GM19372 (cell line): ENCODE data around the gene CRIP1.

ENCODE experiments used
- ATAC-seq: cut with Tn5 transposase; IDR thresholded peaks from one replicate; pipeline ENCODE4 v1.9.1; 2021; ENCODE audit warnings: mild to moderate bottlenecking, low read depth, moderate library complexity; ENCODE audit not compliant: unreplicated experiment

Gene CRIP1

GRCh38 chr14:105529569-105530284 lies 43.0 kb downstream of the CRIP1 start:
- ATAC-seq, result no peak

DNA sequence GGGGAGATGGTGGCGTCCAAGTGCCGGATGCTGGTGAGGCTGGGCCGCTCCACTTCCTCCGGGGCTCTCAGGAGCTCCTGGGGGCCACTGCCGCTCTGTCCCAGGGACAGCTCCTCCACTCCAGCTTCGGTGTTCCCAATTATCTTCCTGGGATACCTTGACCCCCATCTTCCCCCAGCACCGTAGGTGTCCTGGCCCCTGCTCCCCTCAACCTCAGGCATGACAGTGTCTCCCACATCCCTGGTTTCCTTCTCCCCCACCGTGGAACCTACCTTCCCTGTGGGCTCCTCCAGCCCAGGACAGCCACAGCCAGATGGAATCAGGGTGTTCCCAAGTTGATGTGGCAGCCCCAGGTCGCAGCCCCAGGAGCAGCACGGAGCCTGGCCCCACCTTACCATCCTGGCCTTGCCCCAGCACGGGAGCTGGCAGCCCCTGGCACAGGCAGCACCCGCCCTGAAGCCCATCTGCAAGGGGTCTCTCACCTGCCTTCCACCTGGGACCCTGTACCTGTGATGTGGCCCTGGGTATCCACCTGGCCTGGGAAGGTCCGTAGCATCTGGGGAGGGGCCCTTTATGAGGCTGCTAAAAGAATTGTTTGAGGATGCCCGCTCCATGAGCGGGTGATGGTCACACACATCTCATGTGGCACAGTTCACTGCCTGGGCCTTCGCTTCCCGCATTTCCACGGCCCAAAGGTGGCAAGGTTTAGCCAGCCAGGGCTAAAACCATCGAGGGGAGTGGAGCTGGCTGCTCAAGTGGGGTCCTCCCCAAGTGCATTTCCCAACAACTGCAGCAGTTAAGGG lies 43.8 kb downstream of the CRIP1 start:
- ATAC-seq, result no peak

DNA sequence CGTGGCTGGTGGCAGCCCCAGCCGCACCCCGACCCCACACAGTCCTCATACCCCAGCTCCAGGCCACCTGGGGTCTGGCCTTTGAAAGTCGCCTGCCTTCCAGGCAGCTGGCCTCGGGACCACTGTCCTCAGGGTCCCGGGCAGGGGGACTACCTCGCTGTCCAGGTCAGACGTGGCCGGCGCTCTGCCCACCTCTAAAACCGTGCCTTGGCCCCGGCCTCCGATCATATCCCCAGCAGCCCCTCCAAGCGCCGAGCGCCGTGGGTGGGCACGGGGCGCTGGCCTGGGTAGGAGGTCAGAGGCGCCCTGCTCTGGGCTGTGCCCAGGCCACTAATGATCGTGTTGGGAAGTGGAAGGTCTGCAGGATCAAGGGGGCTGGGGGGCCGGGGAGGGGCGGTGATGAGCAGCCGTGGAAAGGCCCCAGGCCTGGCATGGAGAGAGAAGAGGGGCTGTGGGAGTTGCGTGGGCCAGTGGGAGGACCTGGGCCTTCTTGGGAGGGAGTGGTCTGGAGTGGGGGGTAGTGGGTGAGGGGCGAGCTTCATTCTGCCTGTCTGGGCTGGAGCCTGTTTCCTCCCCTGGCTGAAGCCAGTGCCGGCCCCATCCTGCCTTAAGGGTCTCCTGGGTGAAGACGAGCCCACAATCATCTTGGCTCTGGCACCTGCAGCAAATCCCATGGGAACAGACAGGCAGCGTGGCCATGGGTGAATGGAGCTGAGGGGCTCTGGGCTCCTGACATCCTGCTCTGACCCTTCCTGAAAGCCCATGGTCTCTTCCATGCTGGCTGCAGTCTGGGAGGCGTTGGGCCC lies 44.6 kb downstream of the CRIP1 start:
- no peak for ATAC-seq

GRCh38 chr14:105531894-105532623 lies 45.4 kb downstream of the CRIP1 start:
- no peak for ATAC-seq

DNA sequence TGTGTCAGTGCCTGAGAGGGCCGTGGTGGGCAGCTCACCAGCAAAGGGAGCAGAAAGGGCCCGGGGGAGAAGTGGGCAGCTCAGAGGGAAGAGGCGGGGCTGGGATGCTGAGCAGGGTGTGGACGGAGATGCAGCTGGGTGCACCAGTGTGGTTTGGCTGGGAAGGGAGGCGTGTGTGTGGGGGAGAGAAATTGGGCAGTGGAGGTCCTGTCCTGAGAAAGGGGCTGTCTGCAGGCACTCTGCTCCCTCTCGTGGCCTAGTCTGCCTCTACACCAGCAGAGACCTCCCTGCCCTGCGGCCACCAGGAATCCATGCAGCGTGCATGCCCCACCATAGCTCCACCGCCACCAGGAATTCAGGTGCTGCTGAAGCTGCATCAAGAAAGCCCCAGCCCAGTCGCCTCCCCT lies 46.1 kb downstream of the CRIP1 start:
- ATAC-seq, result no peak

GRCh38 chr14:105533391-105533790 lies 46.7 kb downstream of the CRIP1 start:
- ATAC-seq, result no peak

DNA sequence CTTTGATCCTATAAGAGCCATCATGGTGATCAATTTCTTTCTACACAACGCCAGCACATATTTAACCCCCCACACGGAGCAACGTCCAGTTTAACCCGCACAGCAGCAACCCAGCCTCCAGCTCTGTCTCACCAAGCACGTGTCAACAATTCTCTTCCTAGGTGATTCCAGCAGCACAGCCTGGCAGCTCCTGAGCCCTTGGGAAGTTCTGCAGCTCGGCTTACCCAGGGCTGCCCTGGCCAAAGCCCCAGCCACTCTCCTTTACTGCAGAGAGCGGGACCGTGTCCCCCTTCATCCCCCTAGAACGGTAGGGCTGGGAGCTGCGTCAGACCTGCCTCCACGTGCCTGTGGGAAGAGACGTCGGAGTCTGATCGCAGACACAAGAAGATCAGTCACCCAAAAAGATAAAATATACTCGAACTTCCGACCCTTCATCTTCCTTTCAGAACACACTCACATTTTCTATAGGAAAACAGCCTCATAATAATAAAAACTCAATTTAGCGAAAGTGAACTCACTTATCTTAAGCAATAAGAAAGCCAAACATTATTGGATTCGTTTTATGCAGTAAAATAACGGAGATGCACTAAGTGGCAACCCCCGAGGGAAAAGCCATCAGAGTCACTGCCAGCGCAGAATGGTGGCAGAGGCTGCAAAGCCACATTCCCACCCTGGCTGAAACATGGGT lies 47.3 kb downstream of the CRIP1 start:
- ATAC-seq, result no peak

GRCh38 chr14:105534586-105534985 lies 47.9 kb downstream of the CRIP1 start:
- no peak for ATAC-seq

- ATAC-seq, result no peak
These were observed 49.4 kb downstream of the CRIP1 start for GRCh38 chr14:105536051-105536450.

DNA sequence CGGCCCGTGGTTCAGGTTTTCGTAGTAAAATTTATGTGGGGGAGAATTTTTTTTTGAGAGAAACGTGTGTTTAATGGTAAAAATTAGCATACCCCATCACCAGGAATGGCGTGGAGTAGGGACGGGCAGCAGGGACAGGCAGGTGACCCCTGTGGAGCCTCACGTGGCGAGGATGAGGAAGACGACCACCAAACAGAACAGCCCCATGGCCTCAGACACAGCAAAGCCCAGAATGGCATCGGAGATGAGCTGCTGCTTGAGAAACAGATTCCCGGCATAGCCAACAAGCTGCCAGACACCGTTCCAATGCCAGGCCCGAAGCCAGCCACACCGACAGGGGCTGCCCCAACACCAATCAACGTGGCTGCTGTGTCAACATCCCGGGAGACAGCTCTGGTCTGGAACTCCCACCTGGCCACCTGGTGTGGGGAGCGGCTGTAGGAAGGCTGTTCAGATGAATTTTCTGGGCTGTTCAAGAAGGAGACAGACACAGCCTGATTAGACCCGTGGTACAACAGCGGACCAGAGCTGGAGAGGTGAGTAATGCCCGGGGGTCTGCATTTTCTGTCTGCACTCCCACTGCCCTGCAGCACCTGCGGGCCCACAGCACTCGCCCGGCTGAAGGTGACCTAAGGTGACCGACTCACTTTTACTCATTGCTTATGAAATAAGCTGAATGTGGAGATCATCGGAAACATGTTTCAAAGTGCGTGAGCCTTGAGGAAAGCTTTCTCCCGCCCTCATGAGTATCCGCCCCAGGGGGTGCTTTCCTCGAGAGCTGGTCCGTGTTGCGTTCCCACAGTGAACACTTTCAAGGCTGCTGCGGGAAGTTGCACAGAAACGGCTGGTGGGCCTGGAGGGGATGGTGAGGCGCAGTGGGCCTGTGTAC lies 50.2 kb downstream of the CRIP1 start:
- ATAC-seq, result no peak

DNA sequence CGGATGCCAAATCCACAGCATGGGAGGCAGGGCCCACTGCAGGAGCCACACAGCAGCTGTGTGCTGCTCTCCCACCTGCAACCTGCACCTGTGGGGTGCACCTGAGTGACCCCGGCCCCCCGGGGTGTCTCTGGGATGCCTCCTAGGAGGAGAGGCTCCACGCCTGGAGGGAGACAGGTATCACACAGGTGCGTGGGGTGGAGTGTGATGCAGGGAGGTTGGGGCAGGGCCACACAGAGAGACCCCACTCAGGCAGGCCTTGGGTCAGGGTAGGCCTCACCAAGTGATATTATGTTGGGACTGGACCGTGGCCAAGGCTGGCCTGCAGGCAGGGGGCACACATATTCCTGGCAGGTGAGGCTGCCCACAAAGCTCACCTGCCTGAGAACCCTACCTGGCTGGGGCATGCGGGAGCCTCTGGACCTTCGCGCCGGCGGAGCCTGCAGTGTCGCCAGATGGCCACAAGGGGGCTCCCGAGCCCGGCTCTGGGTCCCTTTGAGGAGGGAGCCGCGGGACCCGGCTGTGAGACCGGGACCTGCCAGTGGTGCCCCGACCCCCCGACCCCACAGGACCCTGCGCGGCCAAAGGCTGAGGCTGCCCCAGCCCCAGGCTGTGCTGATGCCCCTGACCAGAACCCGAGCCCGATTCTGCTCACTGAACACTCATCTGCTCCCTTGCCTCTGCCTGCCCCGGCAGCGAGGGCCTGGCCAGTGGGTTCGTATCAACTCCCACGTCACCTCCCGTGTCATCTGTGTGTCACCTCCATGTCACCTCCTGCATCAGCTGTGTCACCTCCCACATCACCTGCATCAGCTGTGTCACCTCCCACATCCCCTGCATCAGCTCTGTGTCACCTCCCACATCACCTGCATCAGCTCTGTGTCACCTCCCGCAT lies 51.1 kb downstream of the CRIP1 start:
- no peak for ATAC-seq
